Lower lobe of right lung (tissue), 2 donors: ENCODE results near the gene SCN3A. TPM values are rescaled to one million over a fixed set of nuclear protein-coding genes. Genes with fewer than 3 reads are reported as not detected.

ENCODE experiments used
- ATAC-seq, 2 donors: fragments of 200-7000 bp; cut with Tn5 transposase; one replicate each; pipeline ENCODE4 v1.9.1; 2020 to 2022; ENCODE audit warnings: mild to moderate bottlenecking in 2 of 2, moderate library complexity in 2 of 2
- DNase-seq: peaks from one replicate; pipeline ENCODE4 v3.0.0-alpha.2; 2020
- H3K27ac ChIP-seq: fragments of 200-600 bp; one replicate; pipeline ENCODE4 v1.8.0; 2022
- H3K27me3 ChIP-seq: fragments of 200-600 bp; one replicate; pipeline ENCODE4 v1.8.0; 2022; ENCODE audit warnings: low read depth
- H3K36me3 ChIP-seq: fragments of 200-600 bp; one replicate; pipeline ENCODE4 v1.8.0; 2022; ENCODE audit warnings: mild to moderate bottlenecking
- H3K4me1 ChIP-seq: fragments of 200-600 bp; one replicate; pipeline ENCODE4 v1.8.0; 2022
- H3K4me3 ChIP-seq: fragments of 200-600 bp; one replicate; pipeline ENCODE4 v1.8.0; 2022; ENCODE audit warnings: mild to moderate bottlenecking
- H3K9me3 ChIP-seq: fragments of 200-600 bp; one replicate; pipeline ENCODE4 v1.8.0; 2022
- intact Hi-C: fragments of 100-400 bp; cut with DNase I; formaldehyde crosslinking; loops from one replicate; pipeline ENCODE4 v1.11.0; 2022
- long read RNA-seq: library from polyadenylated mRNA; unstranded; transcript quantifications from one replicate; pipeline ENCODE4 v2.0.0, GENCODE V29; 2021
- total RNA-seq: library from RNA; stranded (reverse); fragmentation: NEBNext Ultra II Directional; extraction: Animal tissue kit (Norgen Biotek cat#: 25700); gene quantifications from one replicate; pipeline ENCODE4 v1.2.1, GENCODE V29; 2021
- TF ChIP-seq, protein P1 (sequence below): fragments of 200-600 bp; IDR thresholded peaks from one replicate; pipeline ENCODE4 v1.8.0; 2022; ENCODE audit warnings: antibody characterized with exemption, mild to moderate bottlenecking
- donor health status: DM: no; HTN: yes; CAD: no; lungs with severe emphysema.

SCN3A gene
- total RNA-seq, result 1.4 TPM
- long read RNA-seq, partial matches to known transcripts, result 0 of 2 reads
- long read RNA-seq, other reads (novel, unspliced or antisense), result 2 of 2 reads

- ATAC-seq (peak in 1 of 2 donors; percentile 42), DNase-seq (no peak)
- Histone ChIP-seq H3K36me3 (no peaks in the 10 kb centered on the region), H3K4me1 (no peaks in the 10 kb centered on the region), H3K27ac (no peak within 1 kb of the TSS), H3K27me3 (no peaks in the 10 kb centered on the region), H3K9me3 (no peaks in the 10 kb centered on the region), H3K4me3 (no peak within 1 kb of the TSS)
- TF ChIP-seq, protein P1, sequence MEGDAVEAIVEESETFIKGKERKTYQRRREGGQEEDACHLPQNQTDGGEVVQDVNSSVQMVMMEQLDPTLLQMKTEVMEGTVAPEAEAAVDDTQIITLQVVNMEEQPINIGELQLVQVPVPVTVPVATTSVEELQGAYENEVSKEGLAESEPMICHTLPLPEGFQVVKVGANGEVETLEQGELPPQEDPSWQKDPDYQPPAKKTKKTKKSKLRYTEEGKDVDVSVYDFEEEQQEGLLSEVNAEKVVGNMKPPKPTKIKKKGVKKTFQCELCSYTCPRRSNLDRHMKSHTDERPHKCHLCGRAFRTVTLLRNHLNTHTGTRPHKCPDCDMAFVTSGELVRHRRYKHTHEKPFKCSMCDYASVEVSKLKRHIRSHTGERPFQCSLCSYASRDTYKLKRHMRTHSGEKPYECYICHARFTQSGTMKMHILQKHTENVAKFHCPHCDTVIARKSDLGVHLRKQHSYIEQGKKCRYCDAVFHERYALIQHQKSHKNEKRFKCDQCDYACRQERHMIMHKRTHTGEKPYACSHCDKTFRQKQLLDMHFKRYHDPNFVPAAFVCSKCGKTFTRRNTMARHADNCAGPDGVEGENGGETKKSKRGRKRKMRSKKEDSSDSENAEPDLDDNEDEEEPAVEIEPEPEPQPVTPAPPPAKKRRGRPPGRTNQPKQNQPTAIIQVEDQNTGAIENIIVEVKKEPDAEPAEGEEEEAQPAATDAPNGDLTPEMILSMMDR, result peak; percentile 63
- intact Hi-C loops, result loop anchor here (10.0 kb wide), 1 partner anchor 189 kb away; no protein-coding TSS in a partner anchor
These were observed at the start of gene SCN3A for GRCh38 chr2:165203689-165204559. TSS of gene SCN3A (minus strand) at chr2:165204050. CDS start at chr2:165176394, 27,656 bp downstream.

- no peaks in the 10 kb centered on the region for H3K9me3 ChIP-seq
- DNase-seq, result no peak
- H3K4me3 ChIP-seq, result no peak overlapping the region
- no peaks in the 10 kb centered on the region for H3K4me1 ChIP-seq
- no peak overlapping the region for H3K27ac ChIP-seq
- no peak for ATAC-seq
- no peaks in the 10 kb centered on the region for H3K27me3 ChIP-seq
- intact Hi-C loops, result no loop called here
- no peaks in the 10 kb centered on the region for H3K36me3 ChIP-seq
- TF ChIP-seq, protein P1, result no peak
These were observed 49.3 kb upstream of the SCN3A start for GRCh38 chr2:165253178-165253577.

GRCh38 chr2:165251366-165251765 lies 47.5 kb upstream of the SCN3A start:
- intact Hi-C loops, result no loop called here
- DNase-seq (no peak), ATAC-seq (no peak)
- no peak overlapping the region for H3K4me3 ChIP-seq
- H3K9me3 ChIP-seq, result no peaks in the 10 kb centered on the region
- H3K27me3 ChIP-seq, result no peaks in the 10 kb centered on the region
- H3K27ac ChIP-seq, result no peak overlapping the region
- TF ChIP-seq, protein P1, result no peak
- no peaks in the 10 kb centered on the region for H3K36me3 ChIP-seq
- no peaks in the 10 kb centered on the region for H3K4me1 ChIP-seq

DNA sequence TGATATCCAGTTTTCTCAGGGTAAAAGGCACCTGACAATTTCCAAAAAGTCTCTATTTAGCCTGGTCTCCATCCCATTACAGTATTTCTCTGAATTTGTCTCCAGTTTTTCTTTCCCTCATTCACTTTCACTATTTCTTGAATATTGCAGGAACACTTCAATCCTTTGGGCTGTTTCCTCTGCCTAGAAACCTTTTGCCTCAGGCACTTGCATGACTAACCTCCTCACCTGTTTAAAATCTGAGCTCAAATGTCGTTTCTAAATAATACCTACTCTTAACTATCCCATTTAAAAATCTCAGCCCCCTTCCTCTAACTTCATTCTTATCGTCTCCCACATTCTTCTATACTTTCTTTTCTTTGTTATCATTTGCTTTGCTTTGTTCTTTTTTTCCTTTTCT lies 44.4 kb upstream of the SCN3A start:
- intact Hi-C loops, result no loop called here
- H3K27me3 ChIP-seq, result no peaks in the 10 kb centered on the region
- TF ChIP-seq, protein P1, result no peak
- ATAC-seq (no peak), DNase-seq (no peak)
- H3K9me3 ChIP-seq, result no peaks in the 10 kb centered on the region
- H3K4me1 ChIP-seq, result no peaks in the 10 kb centered on the region
- H3K36me3 ChIP-seq, result no peaks in the 10 kb centered on the region
- no peak overlapping the region for H3K27ac ChIP-seq
- no peak overlapping the region for H3K4me3 ChIP-seq

- H3K36me3 ChIP-seq, result no peaks in the 10 kb centered on the region
- DNase-seq (no peak), ATAC-seq (no peak)
- H3K27ac ChIP-seq, result no peak overlapping the region
- TF ChIP-seq, protein P1, result no peak
- intact Hi-C loops, result no loop called here
- no peaks in the 10 kb centered on the region for H3K4me1 ChIP-seq
- no peaks in the 10 kb centered on the region for H3K27me3 ChIP-seq
- H3K4me3 ChIP-seq, result no peak overlapping the region
- H3K9me3 ChIP-seq, result no peaks in the 10 kb centered on the region
These were observed 41.4 kb upstream of the SCN3A start for GRCh38 chr2:165245081-165245793.
